ENCODE measurements around the gene TSPAN14.

TSPAN14 gene

GRCh38 chr10:80436446-80437098 is 17.5 kb upstream of the TSPAN14 start:
- no peak overlapping the region for H3K27ac ChIP-seq
- no peak overlapping the region for H3K9ac ChIP-seq (ENCODE audit: insufficient read length)
- peaks cover 1% of the 10 kb centered on the region; the same call in 1 of the 2 replicates for H3K36me3 ChIP-seq (ENCODE audit: insufficient read depth, low read length)
- TF ChIP-seq FOXP2 (optimal IDR thresholded peaks at IDR 0.05; ENCODE audit: control extremely low read depth, extremely low read length, insufficient read depth) = no peak
- no peak for TF ChIP-seq EZH2 (IDR thresholded peaks at IDR 0.05)
- no peak for TF ChIP-seq POLR2AphosphoS5 (IDR thresholded peaks at IDR 0.05; ENCODE audit: borderline replicate concordance, low read depth, low read length)
- H3K4me3 ChIP-seq = no peak overlapping the region
- H3K9me3 ChIP-seq (ENCODE audit: low read depth, low read length) = no peaks in the 10 kb centered on the region
- no peak for DNase-seq (ENCODE audit: low read depth, low spot score)

GRCh38 chr10:80437227-80437626 is 16.9 kb upstream of the TSPAN14 start:
- Histone ChIP-seq H3K9me3 (ENCODE audit: low read depth, low read length) (no peaks in the 10 kb centered on the region), H3K4me3 (no peak overlapping the region), H3K36me3 (ENCODE audit: insufficient read depth, low read length) (no peaks in the 10 kb centered on the region; the same call in 1 of the 2 replicates), H3K27ac (no peak overlapping the region), H3K9ac (ENCODE audit: insufficient read length) (no peak overlapping the region)
- TF ChIP-seq EZH2 (IDR thresholded peaks at IDR 0.05) = no peak
- TF ChIP-seq POLR2AphosphoS5 (IDR thresholded peaks at IDR 0.05; ENCODE audit: borderline replicate concordance, low read depth, low read length) = no peak
- TF ChIP-seq FOXP2 (optimal IDR thresholded peaks at IDR 0.05; ENCODE audit: control extremely low read depth, extremely low read length, insufficient read depth) = no peak
- no peak for DNase-seq (ENCODE audit: low read depth, low spot score)

- DNase-seq (ENCODE audit: low read depth, low spot score) = no peak
- Histone ChIP-seq H3K9me3 (ENCODE audit: low read depth, low read length) (no peaks in the 10 kb centered on the region), H3K9ac (ENCODE audit: insufficient read length) (no peak overlapping the region), H3K36me3 (ENCODE audit: insufficient read depth, low read length) (no peaks in the 10 kb centered on the region), H3K27ac (no peak overlapping the region), H3K4me3 (no peak overlapping the region)
- no peak for TF ChIP-seq POLR2AphosphoS5 (IDR thresholded peaks at IDR 0.05; ENCODE audit: borderline replicate concordance, low read depth, low read length)
- no peak for TF ChIP-seq FOXP2 (optimal IDR thresholded peaks at IDR 0.05; ENCODE audit: control extremely low read depth, extremely low read length, insufficient read depth)
- no peak for TF ChIP-seq EZH2 (IDR thresholded peaks at IDR 0.05)
These were observed 12.3 kb upstream of the TSPAN14 start for GRCh38 chr10:80441831-80442230.

GRCh38 chr10:80442879-80443278 is 11.2 kb upstream of the TSPAN14 start:
- H3K9ac ChIP-seq (ENCODE audit: insufficient read length) = no peak overlapping the region
- no peak for DNase-seq (ENCODE audit: low read depth, low spot score)
- no peak overlapping the region for H3K4me3 ChIP-seq
- no peak for TF ChIP-seq EZH2 (IDR thresholded peaks at IDR 0.05)
- TF ChIP-seq FOXP2 (optimal IDR thresholded peaks at IDR 0.05; ENCODE audit: control extremely low read depth, extremely low read length, insufficient read depth) = no peak
- no peak for TF ChIP-seq POLR2AphosphoS5 (IDR thresholded peaks at IDR 0.05; ENCODE audit: borderline replicate concordance, low read depth, low read length)
- H3K36me3 ChIP-seq (ENCODE audit: insufficient read depth, low read length) = no peaks in the 10 kb centered on the region
- H3K27ac ChIP-seq = no peak overlapping the region
- H3K9me3 ChIP-seq (ENCODE audit: low read depth, low read length) = no peaks in the 10 kb centered on the region

- no peak for DNase-seq (ENCODE audit: low read depth, low spot score)
- no peak overlapping the region for H3K4me3 ChIP-seq
- no peaks in the 10 kb centered on the region for H3K36me3 ChIP-seq (ENCODE audit: insufficient read depth, low read length)
- TF ChIP-seq EZH2 (IDR thresholded peaks at IDR 0.05) = no peak
- no peak for TF ChIP-seq FOXP2 (optimal IDR thresholded peaks at IDR 0.05; ENCODE audit: control extremely low read depth, extremely low read length, insufficient read depth)
- TF ChIP-seq POLR2AphosphoS5 (IDR thresholded peaks at IDR 0.05; ENCODE audit: borderline replicate concordance, low read depth, low read length) = no peak
- no peaks in the 10 kb centered on the region for H3K9me3 ChIP-seq (ENCODE audit: low read depth, low read length)
- H3K9ac ChIP-seq (ENCODE audit: insufficient read length) = no peak overlapping the region
- H3K27ac ChIP-seq = no peak overlapping the region
These were observed 10.6 kb upstream of the TSPAN14 start for GRCh38 chr10:80443531-80443974.

- no peak overlapping the region for H3K9ac ChIP-seq (ENCODE audit: insufficient read length)
- TF ChIP-seq POLR2AphosphoS5 (IDR thresholded peaks at IDR 0.05; ENCODE audit: borderline replicate concordance, low read depth, low read length) (no peak), FOXP2 (optimal IDR thresholded peaks at IDR 0.05; ENCODE audit: control extremely low read depth, extremely low read length, insufficient read depth) (no peak), EZH2 (IDR thresholded peaks at IDR 0.05) (no peak)
These were observed 10.0 kb upstream of the TSPAN14 start for GRCh38 chr10:80444124-80444523.

GRCh38 chr10:80444646-80445319 is 9.3 kb upstream of the TSPAN14 start:
- no peak overlapping the region for H3K4me3 ChIP-seq
- DNase-seq (ENCODE audit: low read depth, low spot score) = no peak
- no peaks in the 10 kb centered on the region for H3K36me3 ChIP-seq (ENCODE audit: insufficient read depth, low read length)
- no peaks in the 10 kb centered on the region for H3K9me3 ChIP-seq (ENCODE audit: low read depth, low read length)
- no peak overlapping the region for H3K9ac ChIP-seq (ENCODE audit: insufficient read length)
- no peak overlapping the region for H3K27ac ChIP-seq
- no peak for TF ChIP-seq POLR2AphosphoS5 (IDR thresholded peaks at IDR 0.05; ENCODE audit: borderline replicate concordance, low read depth, low read length)
- TF ChIP-seq FOXP2 (optimal IDR thresholded peaks at IDR 0.05; ENCODE audit: control extremely low read depth, extremely low read length, insufficient read depth) = no peak
- no peak for TF ChIP-seq EZH2 (IDR thresholded peaks at IDR 0.05)

More at GRCh38 chr10:80444124-80444523, 10.0 kb upstream of the TSPAN14 start:
- Histone ChIP-seq H3K36me3 (ENCODE audit: insufficient read depth, low read length) (no peaks in the 10 kb centered on the region), H3K4me3 (no peak overlapping the region), H3K27ac (no peak overlapping the region), H3K9me3 (ENCODE audit: low read depth, low read length) (no peaks in the 10 kb centered on the region)
- no peak for DNase-seq (ENCODE audit: low read depth, low spot score)

GRCh38 chr10:80447436-80448190 is 6.5 kb upstream of the TSPAN14 start:
- DNase-seq (ENCODE audit: low read depth, low spot score) = no peak
- Histone ChIP-seq H3K27ac (no peak overlapping the region), H3K4me3 (no peak overlapping the region), H3K9ac (ENCODE audit: insufficient read length) (no peak overlapping the region), H3K36me3 (ENCODE audit: insufficient read depth, low read length) (no peaks in the 10 kb centered on the region), H3K9me3 (ENCODE audit: low read depth, low read length) (no peaks in the 10 kb centered on the region)
- no peak for TF ChIP-seq EZH2 (IDR thresholded peaks at IDR 0.05)
- no peak for TF ChIP-seq FOXP2 (optimal IDR thresholded peaks at IDR 0.05; ENCODE audit: control extremely low read depth, extremely low read length, insufficient read depth)
- no peak for TF ChIP-seq POLR2AphosphoS5 (IDR thresholded peaks at IDR 0.05; ENCODE audit: borderline replicate concordance, low read depth, low read length)

All from SK-N-MC (cell line).